Right lobe of liver (tissue), 4 donors: Measurements from ENCODE around the gene LBX2.

ENCODE experiments used
- CTCF ChIP-seq, 4 donors: fragments of 200-600 bp in 3 of 4; fragments of 450-650 bp in 1 of 4; IDR thresholded peaks; one replicate each; pipeline versions ENCODE4 v1.5.1 to v1.8.0; 2016 to 2022; ENCODE audit warnings: antibody characterized with exemption in 4 of 4, mild to moderate bottlenecking in 2 of 4
- POLR2A ChIP-seq: fragments of 450-650 bp; IDR thresholded peaks from one replicate; pipeline ENCODE4 v1.6.1; 2017; ENCODE audit warnings: antibody characterized with exemption, mild to moderate bottlenecking
- donor health status: DM: no; HTN: no; CAD: no.
- donor health status: DM: no; HTN: no; CAD: no.
- donor health status: DM: no; HTN: yes; CAD: no.

GRCh38 chr2:74515981-74516633 is 16.7 kb upstream of the LBX2 start:
- TF ChIP-seq CTCF (IDR thresholded peaks at IDR 0.05) (no peak), POLR2A (no peak)
